ENCODE data around the gene SPINK4. TPM values are rescaled to one million over a fixed set of nuclear protein-coding genes. Genes with fewer than 3 reads are reported as not detected.

Gene SPINK4
- total RNA-seq (not detected), total RNA-seq (0 to 0.11 (median 0) reads per million in 172 experiments)
- polyA plus RNA-seq (2013, experiment 1 of 2): not detected
- polyA plus RNA-seq (2013, experiment 2 of 2): not detected

GRCh38 chr9:33239921-33240320 lies at the start of gene SPINK4:
Gene SPINK4 (plus strand): TSS chr9:33240167. CDS start chr9:33240209, 42 bp downstream.
- ChIA-PET POLR2A (no interaction called here), CTCF (no interaction called here)
- Histone ChIP-seq H3K9me3 (ENCODE audit: control insufficient read depth in 1 of 2, insufficient read depth in 1 of 2, low read length in 2 of 2) (no peaks in the 10 kb centered on the region), H3K27ac (ENCODE audit: low read depth in 1 of 2, low read length in 2 of 2) (no peak within 1 kb of the TSS), H3K27me3 (ENCODE audit: control insufficient read depth in 1 of 2, insufficient read depth in 2 of 2, low read length in 2 of 2) (peaks cover 0 to 2% of the 10 kb centered on the region in 2 experiments), H3K4me3 (ENCODE audit: low read length) (no peak within 1 kb of the TSS), H3K36me3 (ENCODE audit: insufficient read depth, low read length) (no peaks in the 10 kb centered on the region), H3K4me1 (ENCODE audit: insufficient read depth, low read length) (peaks cover 3% of the 10 kb centered on the region)
- H3K36me3 Mint-ChIP-seq (ENCODE audit: low read depth): no peaks in the 10 kb centered on the region
- no peak for TF ChIP-seq CTCF (IDR thresholded peaks at IDR 0.05)
- H3K27me3 Mint-ChIP-seq: no peaks in the 10 kb centered on the region
- no peak within 1 kb of the TSS for H3K27ac Mint-ChIP-seq
- intact Hi-C loops (cut with DNase I, micrococcal nuclease): no loop called here
- no peak for DNase-seq
- no peaks in the 10 kb centered on the region for H3K9me3 Mint-ChIP-seq
- H3K4me1 Mint-ChIP-seq (ENCODE audit: low read depth): peaks cover 4% of the 10 kb centered on the region
- no peak for ATAC-seq (ENCODE audit: poor library complexity)
- no peak within 1 kb of the TSS for H3K4me3 Mint-ChIP-seq

GRCh38 chr9:33192493-33193255 lies 47.3 kb upstream of the SPINK4 start:
- ATAC-seq (ENCODE audit: poor library complexity) (no peak), DNase-seq (no peak)
- no peak overlapping the region for H3K4me3 ChIP-seq (ENCODE audit: low read length)
- ChIA-PET POLR2A (no interaction called here), CTCF (no interaction called here)
- no peak for TF ChIP-seq CTCF (IDR thresholded peaks at IDR 0.05)
- no peaks in the 10 kb centered on the region for H3K27me3 ChIP-seq (ENCODE audit: control insufficient read depth in 1 of 2, insufficient read depth in 2 of 2, low read length in 2 of 2)
- no peak overlapping the region for H3K27ac Mint-ChIP-seq
- no peaks in the 10 kb centered on the region for H3K36me3 ChIP-seq (ENCODE audit: insufficient read depth, low read length)
- no peaks in the 10 kb centered on the region for H3K9me3 Mint-ChIP-seq
- H3K4me1 ChIP-seq (ENCODE audit: insufficient read depth, low read length): no peaks in the 10 kb centered on the region
- H3K4me3 Mint-ChIP-seq: no peak overlapping the region
- no peak overlapping the region for H3K27ac ChIP-seq (ENCODE audit: low read depth in 1 of 2, low read length in 2 of 2)
- H3K9me3 ChIP-seq (ENCODE audit: control insufficient read depth in 1 of 2, insufficient read depth in 1 of 2, low read length in 2 of 2): no peaks in the 10 kb centered on the region
- no peaks in the 10 kb centered on the region for H3K27me3 Mint-ChIP-seq
- H3K36me3 Mint-ChIP-seq (ENCODE audit: low read depth): no peaks in the 10 kb centered on the region
- no peaks in the 10 kb centered on the region for H3K4me1 Mint-ChIP-seq (ENCODE audit: low read depth)
- intact Hi-C loops (cut with DNase I, micrococcal nuclease): no loop called here

GRCh38 chr9:33193818-33194217 lies 46.1 kb upstream of the SPINK4 start:
- Mint-ChIP-seq H3K4me3 (no peak overlapping the region), H3K27ac (no peak overlapping the region), H3K36me3 (ENCODE audit: low read depth) (no peaks in the 10 kb centered on the region), H3K4me1 (ENCODE audit: low read depth) (no peaks in the 10 kb centered on the region), H3K27me3 (no peaks in the 10 kb centered on the region), H3K9me3 (no peaks in the 10 kb centered on the region)
- intact Hi-C loops (cut with DNase I, micrococcal nuclease): no loop called here
- no peaks in the 10 kb centered on the region for H3K27me3 ChIP-seq (ENCODE audit: control insufficient read depth in 1 of 2, insufficient read depth in 2 of 2, low read length in 2 of 2)
- CTCF ChIA-PET: no interaction called here
- no peaks in the 10 kb centered on the region for H3K4me1 ChIP-seq (ENCODE audit: insufficient read depth, low read length)
- no peak for TF ChIP-seq CTCF (IDR thresholded peaks at IDR 0.05)
- H3K9me3 ChIP-seq (ENCODE audit: control insufficient read depth in 1 of 2, insufficient read depth in 1 of 2, low read length in 2 of 2): no peaks in the 10 kb centered on the region
- H3K4me3 ChIP-seq (ENCODE audit: low read length): no peak overlapping the region
- ATAC-seq (ENCODE audit: poor library complexity) (no peak), DNase-seq (no peak)
- POLR2A ChIA-PET: no interaction called here
- H3K36me3 ChIP-seq (ENCODE audit: insufficient read depth, low read length): no peaks in the 10 kb centered on the region
- H3K27ac ChIP-seq (ENCODE audit: low read depth in 1 of 2, low read length in 2 of 2): no peak overlapping the region

Measured in CD4-positive, alpha-beta T cell (primary cell).